GM12878 (cell line): ENCODE measurements around the gene SGK2. TPM values are rescaled to one million over a fixed set of nuclear protein-coding genes. Genes with fewer than 3 reads are reported as not detected.

Experiments used
- ATAC-seq: fragments of 200-7000 bp; cut with Tn5 transposase; 3 replicates; pipeline ENCODE4 v1.9.1; 2020; ENCODE audit warnings: mild to moderate bottlenecking, moderate library complexity
- BruUV-seq: library from RNA; stranded (reverse); fragments of 400-500 nt; replicated peaks from 2 replicates; lab custom pipeline; 2021; lab: Mats Ljungman, UMichigan
- CTCF ChIA-PET: fragments of 300-600 bp; sonication (Branson Sonifier 250); formaldehyde crosslinking; extraction: SDS; loops from one replicate; lab custom pipeline; 2021; ENCODE audit warnings: inconsistent platforms; lab: Yijun Ruan, JAX
- POLR2A ChIA-PET: fragments of 350-600 bp; formaldehyde crosslinking; extraction: SDS; loops from one replicate; lab custom pipeline; 2021; ENCODE audit warnings: inconsistent platforms; lab: Charles Lee
- RAD21 ChIA-PET: fragments of 300-600 bp; sonication (Branson Sonifier 250); formaldehyde crosslinking; loops from one replicate; lab custom pipeline; 2023; ENCODE audit warnings: antibody characterized with exemption; ENCODE audit not compliant: unreplicated experiment; lab: Charles Lee
- SMC1A ChIA-PET: fragments of 300-600 bp; sonication (Branson Sonifier 250); formaldehyde crosslinking; loops from one replicate; lab custom pipeline; 2023; ENCODE audit not compliant: unreplicated experiment, uncharacterized antibody; lab: Charles Lee
- DNase-seq: peaks from one replicate; pipeline ENCODE4 v3.0.0-alpha.2; 2011; ENCODE audit warnings: low read depth, low spot score
- FAIRE-seq: peaks from 3 replicates; lab custom pipeline; 2011; peaks lifted over from hg19 to GRCh38; lab: Jason Lieb, UNC
- H2AFZ ChIP-seq: 2 replicates; pipeline ENCODE4 v1.6.0; 2011; ENCODE audit warnings: low read depth, low read length, control low read depth; ENCODE audit not compliant: control insufficient read depth
- H3K27ac ChIP-seq: 2 replicates; pipeline ENCODE4 v1.5.1; 2011; ENCODE audit warnings: control low read depth; ENCODE audit not compliant: control insufficient read depth, insufficient read depth
- H3K27me3 ChIP-seq, 2 experiments: replicated peaks in 1 of 2; 2 replicates each; pipeline versions ENCODE4 v1.6.0 to v1.6.1; 2011; ENCODE audit warnings: low read length in 1 of 2; ENCODE audit not compliant: control insufficient read depth in 2 of 2, insufficient read depth in 2 of 2
- H3K36me3 ChIP-seq, 2 experiments: 2 replicates each; pipeline ENCODE4 v1.5.1; 2011; ENCODE audit warnings: low read length in 1 of 2; ENCODE audit not compliant: control insufficient read depth in 2 of 2, insufficient read depth in 2 of 2
- H3K4me1 ChIP-seq: 2 replicates; pipeline ENCODE4 v1.6.1; 2011; ENCODE audit warnings: mild to moderate bottlenecking, low read length, moderate library complexity, mixed read lengths; ENCODE audit not compliant: control insufficient read depth, insufficient read depth
- H3K4me2 ChIP-seq: 2 replicates; pipeline ENCODE4 v1.6.0; 2011; ENCODE audit warnings: control low read depth; ENCODE audit not compliant: control insufficient read depth, insufficient read depth
- H3K4me3 ChIP-seq: fragments of 200-600 bp; sonication (generic); 2 replicates; pipeline ENCODE4 v1.5.1; 2016
- H3K79me2 ChIP-seq: 2 replicates; pipeline ENCODE4 v1.6.0; 2011; ENCODE audit warnings: low read length; ENCODE audit not compliant: control insufficient read depth, insufficient read depth
- H3K9ac ChIP-seq: 2 replicates; pipeline ENCODE4 v1.8.0; 2011; ENCODE audit warnings: low read length, control low read depth, mixed read lengths; ENCODE audit not compliant: control insufficient read depth, insufficient read depth
- H3K9me3 ChIP-seq: replicated peaks from 3 replicates; pipeline ENCODE4 v1.5.1; 2011; ENCODE audit warnings: mild to moderate bottlenecking, low read length; ENCODE audit not compliant: control insufficient read depth, insufficient read depth
- H4K20me1 ChIP-seq: 2 replicates; pipeline ENCODE4 v1.6.0; 2011; ENCODE audit not compliant: control insufficient read depth, insufficient read depth
- BCLAF1 ChIP-seq: fragments of 450-650 bp; IDR thresholded peaks from 2 replicates; pipeline ENCODE4 v1.6.1; 2017; ENCODE audit warnings: antibody characterized with exemption, mild to moderate bottlenecking, moderate library complexity
- CBFB ChIP-seq: IDR thresholded peaks from 2 replicates; pipeline ENCODE4 v1.6.1; 2016; ENCODE audit warnings: antibody characterized with exemption, low read depth
- HCFC1 ChIP-seq: fragments of 150-350 bp; IDR thresholded peaks from 2 replicates; pipeline ENCODE4 v1.6.1; 2014; ENCODE audit warnings: low read length
- IRF4 ChIP-seq: IDR thresholded peaks from 2 replicates; pipeline ENCODE4 v1.6.1; 2011; ENCODE audit warnings: low read depth, low read length
- IRF5 ChIP-seq: fragments of 450-650 bp; IDR thresholded peaks from 2 replicates; pipeline ENCODE4 v1.6.1; 2017; ENCODE audit warnings: borderline replicate concordance
- NBN ChIP-seq: fragments of 450-650 bp; IDR thresholded peaks from 2 replicates; pipeline ENCODE4 v1.6.1; 2016
- NRF1 ChIP-seq: conservative IDR thresholded peaks from 2 replicates; pipeline ENCODE4 v1.6.1; 2011; ENCODE audit warnings: mild to moderate bottlenecking, low read depth, low read length, improper control_type of control experiment
- PAX5 ChIP-seq: IDR thresholded peaks from 2 replicates; pipeline ENCODE4 v1.6.1; 2011; ENCODE audit warnings: low read depth, low read length, borderline replicate concordance
- TCF3 ChIP-seq: IDR thresholded peaks from 2 replicates; pipeline ENCODE4 v1.6.1; 2012; ENCODE audit warnings: low read depth, mild to moderate bottlenecking, low read length, borderline replicate concordance; ENCODE audit not compliant: insufficient read depth
- WGBS: methylation state at CpG from one replicate; pipeline ENCODE4 v1.1.6; 2016; ENCODE audit warnings: low lambda C conversion rate; ENCODE audit not compliant: insufficient replicate concordance, insufficient coverage; ENCODE audit errors: missing lambda C conversion rate; 5-methylcytosine and 5-hydroxymethylcytosine counted together
- in situ Hi-C: fragments of 300-500 bp; cut with MboI; formaldehyde crosslinking; loops from 9 replicates; pipeline ENCODE4 v1.14.3; 2018; ENCODE audit warnings: mixed read lengths
- intact Hi-C: fragments of 100-400 bp; cut with micrococcal nuclease; formaldehyde crosslinking; loops from one replicate; pipeline ENCODE4 v1.14.2; 2022; ENCODE audit not compliant: unreplicated experiment
- polyA plus RNA-seq, 11 experiments: library from polyadenylated mRNA; depleted of rRNA in 4 of 11; unstranded in 6 of 11; stranded (reverse) in 5 of 11; fragments of >200 nt; fragmentation: Nextera tagmentation in 4 of 11; fragmentation: Illumina TruSeq in 1 of 11; extraction: Ambion mirVana in 4 of 11; extraction: Trizol in 1 of 11; gene quantifications; 1 replicate in 1 of 11; 2 replicates in 10 of 11; pipeline versions ENCODE4 v1.2.1 to v1.2.3, GENCODE V29; 2011 to 2016; ENCODE audit warnings: inconsistent platforms in 2 of 11, missing spikeins in 2 of 11, low read depth in 1 of 11
- total RNA-seq, 4 experiments: library from RNA; depleted of rRNA in 3 of 4; stranded (reverse); fragments of >200 nt in 3 of 4; fragmentation: Illumina TruSeq in 1 of 4; extraction: Trizol in 1 of 4; gene quantifications; 2 replicates each; pipeline versions ENCODE4 v1.2.1 to v1.2.3, GENCODE V29; 2013 to 2021
- TF ChIP-seq, protein P1 (sequence below): fragments of 450-650 bp; IDR thresholded peaks from 2 replicates; pipeline ENCODE4 v1.6.1; 2017; ENCODE audit warnings: low read depth, mild to moderate bottlenecking, moderate library complexity

Gene SGK2
- total and polyA plus RNA-seq, 10 of the 15 experiments (the other 5 are each of a cell fraction or from before 2014, with no cell fraction given), result 0.04 to 0.96 (median 0.22) TPM; not detected in 3

- H2AFZ ChIP-seq, result no peak overlapping the region
- CTCF ChIA-PET, result interaction anchor here (1.1 to 2.8 kb wide), 4 partner anchors 26 to 140 kb away, joined by 3 to 11 read pairs (median 6); partner anchors contain the start of gene SGK2
Measured at GRCh38 chr20:43583982-43584432, 25.2 kb downstream of the SGK2 start.

GRCh38 chr20:43584448-43585136 is 25.8 kb downstream of the SGK2 start:
- in situ Hi-C loops (no loop called here), intact Hi-C loops (no loop called here)
- Histone ChIP-seq H3K4me3 (no peak overlapping the region), H4K20me1 (no peaks in the 10 kb centered on the region), H3K4me2 (no peak overlapping the region), H3K27ac (no peak overlapping the region), H3K79me2 (no peaks in the 10 kb centered on the region), H3K9me3 (no peaks in the 10 kb centered on the region), H3K4me1 (no peaks in the 10 kb centered on the region), H3K9ac (no peak overlapping the region), H3K36me3 (no peaks in the 10 kb centered on the region), H2AFZ (no peak overlapping the region), H3K27me3 (no peaks in the 10 kb centered on the region)
- CTCF ChIA-PET, result interaction anchor here (1.1 to 2.8 kb wide), 4 partner anchors 27 to 140 kb away, joined by 3 to 11 read pairs (median 6); partner anchors contain the start of gene SGK2
- SMC1A ChIA-PET, result interaction anchor here (1.2 to 1.4 kb wide), 2 partner anchors 15 to 29 kb away, joined by 3 read pairs; no protein-coding TSS in a partner anchor
- 46% methylated on average over 7 of the region's 7 CpGs for WGBS
- no peak for FAIRE-seq
- ATAC-seq, result no peak
- no TSS peak for BruUV-seq
- no peak for DNase-seq
- POLR2A ChIA-PET, result interaction anchor here (0.6 kb wide), 1 partner anchor 124 kb away, joined by 11 read pairs; no protein-coding TSS in a partner anchor
- RAD21 ChIA-PET, result no interaction called here
- TF ChIP-seq BCLAF1 (no peak), CBFB (no peak), PAX5 (no peak), TCF3 (no peak), NBN (no peak), IRF5 (no peak), IRF4 (no peak)
- TF ChIP-seq, protein P1, sequence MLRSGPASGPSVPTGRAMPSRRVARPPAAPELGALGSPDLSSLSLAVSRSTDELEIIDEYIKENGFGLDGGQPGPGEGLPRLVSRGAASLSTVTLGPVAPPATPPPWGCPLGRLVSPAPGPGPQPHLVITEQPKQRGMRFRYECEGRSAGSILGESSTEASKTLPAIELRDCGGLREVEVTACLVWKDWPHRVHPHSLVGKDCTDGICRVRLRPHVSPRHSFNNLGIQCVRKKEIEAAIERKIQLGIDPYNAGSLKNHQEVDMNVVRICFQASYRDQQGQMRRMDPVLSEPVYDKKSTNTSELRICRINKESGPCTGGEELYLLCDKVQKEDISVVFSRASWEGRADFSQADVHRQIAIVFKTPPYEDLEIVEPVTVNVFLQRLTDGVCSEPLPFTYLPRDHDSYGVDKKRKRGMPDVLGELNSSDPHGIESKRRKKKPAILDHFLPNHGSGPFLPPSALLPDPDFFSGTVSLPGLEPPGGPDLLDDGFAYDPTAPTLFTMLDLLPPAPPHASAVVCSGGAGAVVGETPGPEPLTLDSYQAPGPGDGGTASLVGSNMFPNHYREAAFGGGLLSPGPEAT, result no peak

More at GRCh38 chr20:43583982-43584432, 25.2 kb downstream of the SGK2 start:
- Histone ChIP-seq H3K4me2 (no peak overlapping the region), H3K27ac (no peak overlapping the region), H3K36me3 (no peaks in the 10 kb centered on the region), H3K27me3 (no peaks in the 10 kb centered on the region), H3K9me3 (no peaks in the 10 kb centered on the region), H3K9ac (no peak overlapping the region), H4K20me1 (no peaks in the 10 kb centered on the region), H3K4me1 (no peaks in the 10 kb centered on the region), H3K4me3 (no peak overlapping the region), H3K79me2 (no peaks in the 10 kb centered on the region)
- TF ChIP-seq NRF1 (no peak), IRF4 (no peak), HCFC1 (no peak)
- WGBS, result 3% methylated on average over 2 of the region's 2 CpGs
- SMC1A ChIA-PET, result interaction anchor here (0.5 to 1.4 kb wide), 3 partner anchors 15 to 166 kb away, joined by 3 read pairs; no protein-coding TSS in a partner anchor
- no peak for DNase-seq
- in situ Hi-C loops, result no loop called here
- BruUV-seq, result no TSS peak
- no peak for ATAC-seq
- intact Hi-C loops, result no loop called here
- RAD21 ChIA-PET, result no interaction called here
- POLR2A ChIA-PET, result interaction anchor here (0.6 to 1.2 kb wide), 2 partner anchors 22 to 123 kb away, joined by 3 to 11 read pairs; no protein-coding TSS in a partner anchor
- no peak for FAIRE-seq
